Renal cortical epithelial cell (primary cell): Measurements from ENCODE around the gene PTAR1. TPM values are rescaled to one million over a fixed set of nuclear protein-coding genes. Genes with fewer than 3 reads are reported as not detected.

Experiments
- DNase-seq: peaks from one replicate; pipeline ENCODE4 v3.0.0-alpha.2; 2011; ENCODE audit warnings: low read depth
- total RNA-seq: library from RNA; depleted of rRNA; stranded (reverse); fragments of >200 nt; gene quantifications from 2 replicates; pipeline ENCODE4 v1.2.3, GENCODE V29; 2014

The PTAR1 gene
- total RNA-seq, 1 donor from 2014 or later, result 94.2 TPM

DNA sequence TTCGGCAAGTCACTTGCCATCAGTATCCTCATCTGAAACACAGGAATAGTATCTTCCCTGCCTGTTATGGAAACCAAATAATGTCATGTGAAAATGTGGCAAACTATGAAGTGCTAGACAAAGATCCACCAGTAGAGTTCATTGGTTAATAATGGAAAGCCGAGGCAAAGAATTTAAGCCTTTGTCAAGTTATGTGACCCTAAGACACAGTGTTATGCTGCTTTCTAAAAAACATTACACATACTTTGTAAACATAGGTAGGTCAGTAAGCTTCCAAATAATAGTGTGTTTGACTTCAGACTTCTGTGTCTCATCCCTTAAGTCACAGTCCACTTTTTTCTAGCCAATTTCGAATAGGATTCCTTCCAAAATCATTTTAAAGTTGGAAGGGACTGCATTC is 6.0 kb downstream of the PTAR1 start:
- DNase-seq, result no peak

GRCh38 chr9:69750085-69750484 is 9.7 kb downstream of the PTAR1 start:
- DNase-seq, result no peak

DNA sequence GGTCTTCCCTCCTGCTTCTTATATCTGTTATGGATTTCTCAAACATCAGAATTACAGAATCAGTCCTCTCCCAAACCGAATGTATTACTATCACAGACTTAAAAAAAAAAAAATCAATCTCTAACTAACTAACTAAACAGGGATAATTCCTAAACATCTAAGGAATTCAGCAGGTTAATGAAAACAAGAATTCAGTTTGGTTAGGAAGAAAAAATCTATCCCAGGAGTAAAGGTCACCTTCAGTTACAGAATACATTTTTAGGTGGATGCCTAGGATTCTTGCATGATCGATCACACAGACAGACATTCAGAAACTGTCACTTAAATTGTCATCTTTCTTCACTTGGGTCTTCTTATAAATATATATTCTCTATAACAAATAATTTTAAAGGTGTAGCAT is 11.5 kb downstream of the PTAR1 start:
- DNase-seq, result peak; percentile 64

- DNase-seq, result no peak
Measured at GRCh38 chr9:69746859-69747560, 12.8 kb downstream of the PTAR1 start.

GRCh38 chr9:69745716-69746437 is 13.9 kb downstream of the PTAR1 start:
- peak; percentile 34 for DNase-seq

DNA sequence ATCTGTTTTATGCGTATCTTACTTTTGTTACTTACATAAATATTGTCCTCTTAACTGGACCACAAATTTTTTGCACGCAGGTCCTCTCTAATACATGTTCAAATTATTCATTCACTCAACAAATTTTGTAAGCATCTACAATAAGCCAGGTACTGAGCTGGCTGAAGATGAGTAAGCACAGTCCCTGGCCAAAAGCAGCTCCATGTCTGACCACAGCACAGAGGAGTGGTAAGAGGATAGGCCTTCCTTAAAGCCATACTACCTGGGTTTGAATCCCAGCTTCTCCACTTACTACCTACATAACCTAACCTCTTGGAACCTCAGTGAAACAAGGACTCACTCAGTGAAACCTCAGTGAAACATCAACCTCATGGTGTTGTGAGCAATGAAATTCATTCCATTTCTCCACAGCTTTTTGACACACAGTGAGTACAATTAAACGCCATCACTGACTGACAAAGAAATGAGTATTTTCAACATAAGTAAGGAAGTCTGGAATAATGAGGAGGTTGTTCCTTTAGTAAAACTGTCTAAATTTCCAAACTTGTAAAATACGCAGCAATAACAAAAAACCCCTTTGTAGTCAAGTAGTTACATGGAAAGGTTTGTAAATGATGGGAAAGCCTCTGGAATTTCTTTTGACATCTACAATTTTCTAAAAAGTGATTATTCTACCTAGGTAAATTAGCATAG is 15.0 kb downstream of the PTAR1 start:
- peak; percentile 46 for DNase-seq

GRCh38 chr9:69743930-69744329 is 15.9 kb downstream of the PTAR1 start:
- no peak for DNase-seq

GRCh38 chr9:69740872-69741505 is 18.8 kb downstream of the PTAR1 start:
- DNase-seq, result no peak

DNA sequence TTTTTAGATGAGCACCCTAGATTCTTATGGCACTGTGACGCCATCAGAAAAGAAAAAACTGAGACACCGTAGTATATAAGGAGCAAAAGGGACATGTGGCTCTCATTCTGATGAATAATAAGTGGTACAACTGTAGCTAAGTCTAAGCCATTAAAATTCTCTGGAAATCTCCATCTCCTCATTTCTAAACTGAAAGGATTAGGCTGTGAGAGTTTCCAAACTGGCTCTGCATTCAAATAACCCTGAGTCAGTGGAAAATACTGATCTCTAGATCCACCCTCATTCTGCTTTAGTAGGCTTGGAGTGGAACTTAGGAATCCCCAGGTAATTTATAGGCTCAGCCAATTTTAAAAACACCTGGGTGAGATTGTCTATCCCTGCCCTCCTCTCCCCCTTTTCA is 28.5 kb downstream of the PTAR1 start:
- DNase-seq, result no peak

DNA sequence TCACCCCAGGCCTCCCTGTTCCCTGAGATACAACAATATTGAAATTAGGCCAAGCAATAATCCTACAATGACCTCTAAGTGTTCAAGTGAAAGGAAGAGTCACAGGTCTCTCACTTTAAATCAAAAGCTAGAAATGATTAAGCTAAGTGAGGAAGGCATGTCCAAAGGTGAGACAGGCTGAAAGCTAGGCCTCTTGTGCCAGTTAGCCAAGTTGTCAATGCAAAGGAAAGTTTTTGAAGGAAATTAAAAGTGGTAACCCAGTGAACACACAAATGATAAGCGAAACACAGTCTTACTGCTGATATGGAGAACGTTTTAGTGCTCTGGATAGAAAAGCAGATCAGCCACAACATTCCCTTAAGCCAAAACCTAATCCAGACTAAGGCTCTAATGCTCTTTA is 39.8 kb downstream of the PTAR1 start:
- no peak for DNase-seq

- no peak for DNase-seq
Measured at GRCh38 chr9:69719367-69719766, 40.4 kb downstream of the PTAR1 start.

DNA sequence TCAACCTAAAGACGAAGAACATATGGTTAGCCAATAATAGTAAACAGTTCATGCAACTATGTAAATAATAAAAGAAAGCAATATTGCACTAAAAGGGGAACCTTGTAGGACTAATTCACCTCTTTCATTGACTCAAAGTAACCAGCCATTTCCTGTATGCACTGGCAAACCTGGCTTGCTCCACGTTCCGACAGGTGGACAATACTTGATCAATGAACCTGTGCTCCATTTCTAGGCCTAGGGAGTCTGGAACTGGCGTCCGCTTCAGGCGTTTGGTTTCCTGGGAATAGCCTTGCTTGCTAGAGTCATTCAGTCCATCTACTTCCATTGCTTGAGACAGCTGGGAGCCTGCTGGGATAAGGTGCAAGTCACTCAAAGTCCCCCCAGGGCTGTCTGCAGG is 41.6 kb downstream of the PTAR1 start:
- DNase-seq, result no peak

GRCh38 chr9:69715825-69716224 is 44.0 kb downstream of the PTAR1 start:
- DNase-seq, result no peak

- peak; percentile 7 for DNase-seq
Measured at GRCh38 chr9:69715096-69715495, 44.7 kb downstream of the PTAR1 start.

DNA sequence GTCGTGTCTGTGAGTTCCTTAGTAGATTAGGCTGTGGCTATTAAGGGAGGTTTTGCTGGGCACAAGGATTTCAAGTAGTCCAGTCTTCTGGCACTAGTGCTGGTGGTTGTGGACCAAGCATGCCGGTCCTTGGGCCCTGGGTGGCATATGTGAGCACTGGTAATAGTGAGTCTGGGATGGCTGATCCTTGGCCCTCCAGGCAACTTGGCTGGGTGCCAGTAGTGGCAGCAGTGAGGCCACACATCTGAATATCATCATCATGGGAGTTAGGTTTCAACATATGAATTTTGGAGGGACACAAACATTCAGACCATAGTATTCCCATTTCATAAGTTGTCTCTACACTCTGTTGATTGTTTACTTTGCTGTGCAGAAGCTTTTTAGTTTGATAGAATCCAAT is 62.3 kb downstream of the PTAR1 start:
- DNase-seq, result no peak

DNA sequence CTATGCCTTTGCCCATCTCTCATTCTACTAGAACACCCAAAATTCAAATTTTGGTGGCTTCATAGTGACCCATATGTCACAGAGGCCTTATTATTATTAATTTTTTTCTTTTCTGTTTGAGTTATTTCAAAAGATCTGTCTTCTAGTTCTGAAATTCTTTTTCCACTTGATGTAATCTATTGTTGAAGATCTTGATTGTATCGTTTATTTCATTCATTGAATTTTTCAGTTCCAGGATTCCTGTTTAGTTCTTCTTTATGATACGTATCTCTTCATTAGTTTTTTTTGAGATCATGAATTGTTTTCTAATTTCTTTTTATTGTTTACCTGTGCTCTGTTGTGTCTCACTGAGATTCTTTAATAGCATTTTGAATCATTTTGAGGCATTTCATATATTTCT is 63.0 kb downstream of the PTAR1 start:
- DNase-seq, result no peak

- no peak for DNase-seq
Measured at GRCh38 chr9:69689991-69690538, 69.7 kb downstream of the PTAR1 start.

DNA sequence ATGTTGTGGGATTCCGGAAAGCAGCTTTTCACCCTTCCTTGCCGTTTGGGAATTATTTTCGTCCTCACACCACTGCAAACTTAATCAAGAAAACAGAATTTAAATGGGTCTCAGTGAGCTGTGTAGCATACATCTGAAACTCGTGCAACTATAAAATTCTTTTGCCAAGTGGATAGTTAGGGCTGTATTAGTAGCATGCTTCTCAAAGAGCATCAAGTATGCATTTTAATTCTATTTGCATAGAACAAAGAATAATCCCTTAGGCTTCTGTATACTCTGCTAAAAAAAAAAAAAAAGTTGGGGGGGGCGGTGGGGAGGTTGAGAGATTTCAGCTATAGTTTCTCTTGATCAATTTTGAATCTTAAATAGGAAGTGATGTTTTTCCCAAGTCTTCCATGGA is 75.9 kb downstream of the PTAR1 start:
- no peak for DNase-seq

DNA sequence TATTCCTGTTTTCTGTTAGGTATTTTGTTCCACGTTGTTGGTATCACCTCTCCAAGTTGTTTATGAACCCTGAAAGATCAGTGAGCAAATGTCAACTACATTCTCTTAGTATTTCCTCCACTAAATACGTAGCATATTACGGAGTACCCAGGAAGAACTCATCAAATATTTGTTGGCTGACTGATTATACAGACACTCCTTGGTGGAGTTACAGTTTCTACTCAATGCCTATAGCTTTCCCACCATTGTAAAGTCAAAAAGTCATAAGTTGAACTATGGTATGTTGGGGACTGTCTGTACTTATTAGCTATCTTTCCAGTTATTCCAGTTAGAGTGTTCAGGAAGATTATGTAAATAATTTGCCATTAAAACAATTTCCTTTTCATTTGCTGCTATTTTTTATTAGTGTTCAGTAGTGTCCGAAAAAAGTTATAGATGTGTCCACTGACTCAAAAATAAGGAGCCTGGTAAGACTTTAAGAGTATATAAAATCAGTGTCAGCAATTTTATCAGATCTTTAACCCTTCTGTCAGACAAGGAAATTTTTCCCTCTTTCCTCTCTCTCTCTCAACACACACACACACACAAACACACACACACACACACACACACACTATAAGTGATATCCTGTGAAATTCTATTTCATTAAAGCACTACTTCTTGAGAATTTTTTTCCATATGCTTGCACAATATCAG is 80.8 kb downstream of the PTAR1 start:
- no peak for DNase-seq

- no peak for DNase-seq
Measured at GRCh38 chr9:69677931-69678330, 81.9 kb downstream of the PTAR1 start.

- no peak for DNase-seq
Measured at GRCh38 chr9:69675563-69675962, 84.2 kb downstream of the PTAR1 start.
